ENCODE data around the gene KRTAP5-5.

DNA sequence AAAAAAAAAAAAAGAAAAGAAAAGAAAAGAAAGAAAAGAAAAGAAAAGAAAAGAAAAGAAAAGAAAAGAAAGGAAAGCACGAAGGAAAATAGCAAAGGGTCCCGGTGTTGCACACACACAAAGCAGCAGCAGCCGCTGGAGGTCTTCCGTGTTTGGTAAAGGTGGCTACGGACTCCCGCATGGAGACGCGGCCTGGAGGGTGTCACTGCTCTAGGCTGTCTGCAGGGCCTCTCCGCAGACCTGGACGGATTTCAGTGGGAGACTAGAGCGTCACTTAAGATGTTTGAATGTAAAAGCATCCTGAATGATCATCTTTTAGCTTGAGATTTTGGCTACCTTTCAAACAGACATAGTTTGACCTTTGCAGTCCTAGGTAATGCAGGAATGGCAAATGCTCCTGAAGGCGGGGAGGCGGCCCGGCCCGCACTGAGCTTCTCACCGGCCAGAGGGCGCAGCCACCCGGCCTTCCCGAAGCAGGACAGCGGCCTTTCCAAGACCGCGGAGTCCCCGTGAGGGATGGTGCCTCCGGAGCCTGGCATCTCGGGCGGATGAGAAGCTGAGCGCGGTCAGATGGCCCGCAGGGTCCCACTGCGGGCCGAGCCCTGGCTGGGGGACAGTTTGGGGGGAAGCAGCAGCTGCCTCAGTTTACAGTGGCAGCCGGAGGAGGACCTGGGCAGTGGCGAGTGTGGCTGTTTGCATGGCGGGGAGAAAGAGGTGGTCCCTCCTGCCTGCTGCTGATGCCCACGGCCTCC is 18.5 kb downstream of the KRTAP5-5 start:
- TF ChIP-seq, protein P1, sequence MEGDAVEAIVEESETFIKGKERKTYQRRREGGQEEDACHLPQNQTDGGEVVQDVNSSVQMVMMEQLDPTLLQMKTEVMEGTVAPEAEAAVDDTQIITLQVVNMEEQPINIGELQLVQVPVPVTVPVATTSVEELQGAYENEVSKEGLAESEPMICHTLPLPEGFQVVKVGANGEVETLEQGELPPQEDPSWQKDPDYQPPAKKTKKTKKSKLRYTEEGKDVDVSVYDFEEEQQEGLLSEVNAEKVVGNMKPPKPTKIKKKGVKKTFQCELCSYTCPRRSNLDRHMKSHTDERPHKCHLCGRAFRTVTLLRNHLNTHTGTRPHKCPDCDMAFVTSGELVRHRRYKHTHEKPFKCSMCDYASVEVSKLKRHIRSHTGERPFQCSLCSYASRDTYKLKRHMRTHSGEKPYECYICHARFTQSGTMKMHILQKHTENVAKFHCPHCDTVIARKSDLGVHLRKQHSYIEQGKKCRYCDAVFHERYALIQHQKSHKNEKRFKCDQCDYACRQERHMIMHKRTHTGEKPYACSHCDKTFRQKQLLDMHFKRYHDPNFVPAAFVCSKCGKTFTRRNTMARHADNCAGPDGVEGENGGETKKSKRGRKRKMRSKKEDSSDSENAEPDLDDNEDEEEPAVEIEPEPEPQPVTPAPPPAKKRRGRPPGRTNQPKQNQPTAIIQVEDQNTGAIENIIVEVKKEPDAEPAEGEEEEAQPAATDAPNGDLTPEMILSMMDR (IDR thresholded peaks at IDR 0.05), result no peak
- TF ChIP-seq POLR2A (IDR thresholded peaks at IDR 0.05), result no peak

All from gastroesophageal sphincter (tissue), 3 donors.